ENCODE measurements around the gene RNMT.

DNA sequence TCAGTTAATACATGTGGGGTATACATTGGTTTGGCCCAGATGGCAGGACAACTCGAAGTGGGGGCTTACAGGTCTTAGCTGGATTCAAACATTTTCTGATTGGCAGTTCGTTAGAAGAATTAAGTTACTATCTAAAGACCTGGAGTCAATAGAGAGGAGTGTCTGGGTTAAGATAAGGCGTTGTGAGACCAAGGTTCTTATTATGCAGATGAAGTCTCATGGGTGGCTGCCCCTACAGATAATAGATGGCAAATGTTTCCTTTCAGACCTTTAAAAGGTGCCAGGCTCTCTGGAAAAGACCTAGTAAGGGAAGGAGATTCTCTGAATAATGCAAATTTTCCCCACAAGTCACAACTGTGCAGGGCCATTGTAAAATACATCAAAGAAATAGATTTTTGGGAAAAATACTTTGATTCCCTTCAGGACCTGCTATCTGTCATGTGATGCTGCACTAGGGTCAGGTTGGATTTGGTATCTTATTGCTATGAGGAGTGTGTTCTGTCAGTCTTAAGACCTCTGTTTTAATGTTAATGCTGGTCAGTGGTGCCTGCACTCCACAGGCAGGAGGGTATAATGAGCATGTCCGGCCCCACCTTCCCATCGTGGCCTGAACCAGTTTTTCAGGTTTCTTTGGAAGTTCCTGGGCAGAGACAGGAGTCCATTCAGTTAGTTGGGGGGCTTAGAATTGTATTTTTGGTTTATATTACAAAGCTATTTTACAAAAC, 83.2 kb downstream of the RNMT start:
- TF ChIP-seq FOXK2 (IDR thresholded peaks at IDR 0.05) = no peak
- no peak for TF ChIP-seq TARDBP (IDR thresholded peaks at IDR 0.05)
- TF ChIP-seq HDGF (IDR thresholded peaks at IDR 0.05; ENCODE audit: borderline replicate concordance) = no peak
- TF ChIP-seq ARNT (IDR thresholded peaks at IDR 0.05) = no peak
- no peak for TF ChIP-seq SUZ12 (IDR thresholded peaks at IDR 0.05)
- TF ChIP-seq ZNF384 (IDR thresholded peaks at IDR 0.05) = no peak
- no peak for TF ChIP-seq ELF4 (IDR thresholded peaks at IDR 0.05)
- TF ChIP-seq BHLHE40 (IDR thresholded peaks at IDR 0.05; ENCODE audit: borderline replicate concordance) = no peak
- no peak for TF ChIP-seq FOXA1 (IDR thresholded peaks at IDR 0.05)
- no peak for TF ChIP-seq NFRKB (IDR thresholded peaks at IDR 0.05)
- TF ChIP-seq, protein P1, sequence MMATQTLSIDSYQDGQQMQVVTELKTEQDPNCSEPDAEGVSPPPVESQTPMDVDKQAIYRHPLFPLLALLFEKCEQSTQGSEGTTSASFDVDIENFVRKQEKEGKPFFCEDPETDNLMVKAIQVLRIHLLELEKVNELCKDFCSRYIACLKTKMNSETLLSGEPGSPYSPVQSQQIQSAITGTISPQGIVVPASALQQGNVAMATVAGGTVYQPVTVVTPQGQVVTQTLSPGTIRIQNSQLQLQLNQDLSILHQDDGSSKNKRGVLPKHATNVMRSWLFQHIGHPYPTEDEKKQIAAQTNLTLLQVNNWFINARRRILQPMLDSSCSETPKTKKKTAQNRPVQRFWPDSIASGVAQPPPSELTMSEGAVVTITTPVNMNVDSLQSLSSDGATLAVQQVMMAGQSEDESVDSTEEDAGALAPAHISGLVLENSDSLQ (IDR thresholded peaks at IDR 0.05) = no peak
- no peak for TF ChIP-seq SP1 (IDR thresholded peaks at IDR 0.05)
- TF ChIP-seq L3MBTL2 (conservative IDR thresholded peaks at IDR 0.05) = no peak
- no peak for TF ChIP-seq FOXM1 (IDR thresholded peaks at IDR 0.05; ENCODE audit: borderline replicate concordance)
